AG04450 (cell line): ENCODE data around the gene SBDS. TPM values are rescaled to one million over a fixed set of nuclear protein-coding genes. Genes with fewer than 3 reads are reported as not detected.

Experiments used
- CTCF ChIA-PET: fragments of 300-600, 350-600 bp; formaldehyde crosslinking; extraction: SDS; loops from one replicate; lab custom pipeline; 2022; ENCODE audit warnings: antibody characterized with exemption, inconsistent platforms; lab: Charles Lee
- POLR2A ChIA-PET: fragments of 350-600 bp; formaldehyde crosslinking; extraction: SDS; loops from one replicate; lab custom pipeline; 2021; ENCODE audit warnings: antibody characterized with exemption, inconsistent platforms; lab: Yijun Ruan, JAX
- DNase-seq: peaks from one replicate; pipeline ENCODE4 v3.0.0-alpha.2; 2011; ENCODE audit warnings: low read depth, low spot score
- H3K27ac ChIP-seq: one replicate; pipeline ENCODE4 v1.5.1; 2012; ENCODE audit warnings: low read depth, low read length, control low read depth
- H3K27me3 ChIP-seq: one replicate; pipeline ENCODE4 v1.6.0; 2012; ENCODE audit warnings: low read length; ENCODE audit not compliant: control insufficient read depth, insufficient read depth
- H3K4me3 ChIP-seq: 2 replicates; pipeline ENCODE4 v1.5.1; 2011; ENCODE audit warnings: mild to moderate bottlenecking, low read depth, low read length, control low read depth
- H3K9me3 ChIP-seq: 2 replicates; pipeline ENCODE4 v1.5.1; 2012; ENCODE audit warnings: low read length; ENCODE audit not compliant: control insufficient read depth, insufficient read depth
- polyA plus RNA-seq: library from polyadenylated mRNA; depleted of rRNA; stranded (reverse); fragments of >200 nt; gene quantifications from 2 replicates; pipeline ENCODE4 v1.2.3, GENCODE V29; 2011; rRNA removed
- small RNA-seq: library from RNA; depleted of rRNA; stranded (forward); fragments of <200 nt; gene quantifications from one replicate; pipeline ENCODE3, GENCODE V24; 2012; ENCODE audit warnings: low read depth; ENCODE audit not compliant: insufficient read length
- TF ChIP-seq, protein P1 (sequence below): IDR thresholded peaks from 2 replicates; pipeline ENCODE4 v1.5.1; 2011; ENCODE audit warnings: low read depth, low read length, control low read depth, inconsistent platforms

Gene SBDS
- polyA plus RNA-seq, 1 experiment: 119 TPM

DNA sequence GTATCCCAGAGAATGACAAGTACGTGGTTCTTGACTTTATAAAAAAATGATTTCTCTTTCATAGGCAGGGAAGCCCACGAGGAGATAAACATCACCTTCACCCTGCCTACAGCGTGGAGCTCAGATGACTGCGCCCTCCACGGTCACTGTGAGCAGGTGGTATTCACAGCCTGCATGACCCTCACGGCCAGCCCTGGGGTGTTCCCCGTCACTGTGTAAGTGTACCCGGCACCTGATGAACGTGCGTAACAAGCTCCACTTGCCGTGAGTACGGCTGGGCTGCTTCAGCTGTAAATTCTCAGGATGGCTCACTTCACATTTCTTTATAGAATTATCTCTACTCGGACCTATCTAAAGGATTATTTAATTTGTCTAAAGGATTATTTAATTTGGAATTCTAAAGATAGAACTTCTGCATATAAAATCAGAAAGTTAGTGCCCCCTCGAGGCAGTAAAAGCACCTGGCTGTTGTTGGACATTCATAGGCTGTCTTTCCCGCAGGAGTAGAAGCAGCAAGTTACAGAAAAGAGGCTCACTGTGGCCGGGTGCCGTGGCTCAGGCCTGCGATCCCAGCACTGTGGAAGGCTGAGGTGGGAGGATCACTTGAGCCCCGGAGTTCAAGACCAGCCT, 46.8 kb downstream of the SBDS start:
- CTCF ChIA-PET: no interaction called here
- POLR2A ChIA-PET: no interaction called here
- DNase-seq: no peak

DNA sequence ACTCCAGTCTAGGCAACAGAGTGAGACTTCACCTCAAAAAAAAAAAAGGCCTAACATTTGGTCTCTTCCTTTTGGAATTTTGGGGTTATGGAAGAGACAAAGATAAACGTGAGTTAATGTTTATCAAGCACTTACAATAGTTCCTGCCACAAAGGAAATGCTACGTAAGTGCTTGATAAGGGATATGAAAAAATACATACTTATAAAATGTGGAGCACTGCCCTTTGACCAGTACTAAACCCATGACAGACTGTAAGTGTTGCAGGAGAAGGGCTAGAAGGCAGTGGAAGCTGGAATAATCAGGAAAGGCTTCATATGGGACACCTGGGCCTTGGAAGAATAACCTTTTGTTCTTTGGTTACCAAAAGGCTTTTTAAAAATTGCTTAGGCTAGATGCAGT, 48.8 kb downstream of the SBDS start:
- no peaks in the 10 kb centered on the region for H3K27me3 ChIP-seq
- ChIA-PET POLR2A (no interaction called here), CTCF (no interaction called here)
- H3K27ac ChIP-seq: no peak overlapping the region
- DNase-seq: no peak
- TF ChIP-seq, protein P1, sequence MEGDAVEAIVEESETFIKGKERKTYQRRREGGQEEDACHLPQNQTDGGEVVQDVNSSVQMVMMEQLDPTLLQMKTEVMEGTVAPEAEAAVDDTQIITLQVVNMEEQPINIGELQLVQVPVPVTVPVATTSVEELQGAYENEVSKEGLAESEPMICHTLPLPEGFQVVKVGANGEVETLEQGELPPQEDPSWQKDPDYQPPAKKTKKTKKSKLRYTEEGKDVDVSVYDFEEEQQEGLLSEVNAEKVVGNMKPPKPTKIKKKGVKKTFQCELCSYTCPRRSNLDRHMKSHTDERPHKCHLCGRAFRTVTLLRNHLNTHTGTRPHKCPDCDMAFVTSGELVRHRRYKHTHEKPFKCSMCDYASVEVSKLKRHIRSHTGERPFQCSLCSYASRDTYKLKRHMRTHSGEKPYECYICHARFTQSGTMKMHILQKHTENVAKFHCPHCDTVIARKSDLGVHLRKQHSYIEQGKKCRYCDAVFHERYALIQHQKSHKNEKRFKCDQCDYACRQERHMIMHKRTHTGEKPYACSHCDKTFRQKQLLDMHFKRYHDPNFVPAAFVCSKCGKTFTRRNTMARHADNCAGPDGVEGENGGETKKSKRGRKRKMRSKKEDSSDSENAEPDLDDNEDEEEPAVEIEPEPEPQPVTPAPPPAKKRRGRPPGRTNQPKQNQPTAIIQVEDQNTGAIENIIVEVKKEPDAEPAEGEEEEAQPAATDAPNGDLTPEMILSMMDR: no peak
- no peak overlapping the region for H3K4me3 ChIP-seq
- no peaks in the 10 kb centered on the region for H3K9me3 ChIP-seq

More for the DNA sequence above, 46.8 kb downstream of the SBDS start:
- Histone ChIP-seq H3K4me3 (no peak overlapping the region), H3K27me3 (no peaks in the 10 kb centered on the region), H3K27ac (no peak overlapping the region), H3K9me3 (no peaks in the 10 kb centered on the region)
- TF ChIP-seq, protein P1: no peak

DNA sequence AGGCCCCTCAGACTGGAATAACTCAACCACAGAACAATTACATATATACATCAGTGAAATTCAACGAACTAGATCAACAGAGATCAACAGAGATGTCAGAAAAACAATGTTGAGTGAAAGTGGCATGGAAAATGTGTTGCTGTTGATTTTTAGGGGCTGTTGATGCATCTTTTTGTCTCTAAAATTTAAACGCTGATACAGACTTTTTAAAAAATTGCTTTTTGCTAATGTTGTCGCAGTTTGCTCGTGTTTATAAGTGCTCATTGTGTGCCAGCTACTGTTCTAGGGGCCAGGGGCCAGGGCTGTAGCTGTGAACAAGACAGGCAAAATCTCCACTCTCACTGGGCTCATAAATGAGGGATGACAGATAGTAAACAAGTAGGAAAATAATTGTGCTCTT, 56.1 kb downstream of the SBDS start:
- TF ChIP-seq, protein P1: no peak
- no peak overlapping the region for H3K27ac ChIP-seq
- no peaks in the 10 kb centered on the region for H3K27me3 ChIP-seq
- no peak for DNase-seq
- POLR2A ChIA-PET: no interaction called here
- CTCF ChIA-PET: no interaction called here
- H3K9me3 ChIP-seq: no peaks in the 10 kb centered on the region
- no peak overlapping the region for H3K4me3 ChIP-seq

DNA sequence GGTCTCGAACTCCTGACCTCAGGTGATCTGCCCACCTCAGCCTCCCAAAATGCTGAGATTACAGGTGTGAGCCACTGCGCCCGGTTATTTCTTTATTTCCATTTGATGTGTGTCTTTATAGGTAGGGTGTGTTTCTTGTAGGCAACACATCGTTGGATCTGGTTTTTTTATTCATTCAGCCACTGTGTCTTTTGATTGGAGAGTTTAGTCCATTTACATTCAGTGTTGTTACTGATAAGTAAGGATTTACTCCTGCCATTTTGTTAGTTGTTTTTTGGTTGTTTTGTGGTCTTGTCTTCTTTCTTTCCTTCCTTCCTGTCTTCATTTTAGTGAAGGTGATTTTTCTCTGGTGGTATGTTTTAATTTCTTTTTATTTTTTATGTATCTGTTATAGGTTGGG, 57.4 kb downstream of the SBDS start:
- no peak overlapping the region for H3K27ac ChIP-seq
- no peaks in the 10 kb centered on the region for H3K27me3 ChIP-seq
- H3K9me3 ChIP-seq: no peaks in the 10 kb centered on the region
- TF ChIP-seq, protein P1: no peak
- H3K4me3 ChIP-seq: no peak overlapping the region
- POLR2A ChIA-PET: no interaction called here
- CTCF ChIA-PET: no interaction called here
- DNase-seq: no peak

Small RNAs within 50 kb of the gene (small RNA-seq; reads per million reads assigned to genes)
- gene RN7SL43P: not detected

Other genes starting within 250 kb of the SBDS start
- 145 and 176 TPM in 2 replicates for gene TMEM248, start 74.4 kb downstream of the SBDS start, polyA plus RNA-seq
- 16.0 and 19.5 TPM in 2 replicates for gene TYW1, start 1.2 kb upstream of the SBDS start, polyA plus RNA-seq